GM12872 (cell line): ENCODE measurements around the gene ANKRD26.

Experiments
- CTCF ChIP-seq: IDR thresholded peaks from 3 replicates; pipeline ENCODE4 v1.5.1; 2011; ENCODE audit warnings: low read depth, mild to moderate bottlenecking, low read length, moderate library complexity; ENCODE audit not compliant: insufficient read depth

Gene ANKRD26

GRCh38 chr10:26997610-26998009, 102.7 kb downstream of the ANKRD26 start:
- TF ChIP-seq CTCF = no peak

- TF ChIP-seq CTCF = no peak
Observed at GRCh38 chr10:26994743-26995142, 105.6 kb downstream of the ANKRD26 start.

GRCh38 chr10:26987851-26988250, 112.4 kb downstream of the ANKRD26 start:
- TF ChIP-seq CTCF = no peak

GRCh38 chr10:26983156-26983555, 117.1 kb downstream of the ANKRD26 start:
- no peak for TF ChIP-seq CTCF

GRCh38 chr10:26982058-26982457, 118.2 kb downstream of the ANKRD26 start:
- no peak for TF ChIP-seq CTCF

GRCh38 chr10:26981232-26981824, 119.0 kb downstream of the ANKRD26 start:
- no peak for TF ChIP-seq CTCF

GRCh38 chr10:26978519-26978918, 121.8 kb downstream of the ANKRD26 start:
- no peak for TF ChIP-seq CTCF
